HuH-7.5 (cell line): ENCODE measurements around the gene PADI3.
"Not testable (repeated sequence)": the region's sequence is repeated elsewhere in the genome, so short reads cannot be mapped to it uniquely, and the experiment has no call there.

Source experiments
- DNase-seq: peaks from one replicate; pipeline ENCODE4 v3.0.0; 2011; ENCODE audit warnings: low spot score

PADI3 gene

GRCh38 chr1:17304151-17304825, 55.4 kb downstream of the PADI3 start:
- DNase-seq = no peak

GRCh38 chr1:17304826-17305175, 55.9 kb downstream of the PADI3 start:
- no peak for DNase-seq

- DNase-seq = no peak
Observed at GRCh38 chr1:17305576-17306095, 56.7 kb downstream of the PADI3 start.

GRCh38 chr1:17306407-17306806, 57.5 kb downstream of the PADI3 start:
- no peak for DNase-seq

GRCh38 chr1:17306921-17307320, 58.0 kb downstream of the PADI3 start:
- DNase-seq = no peak

GRCh38 chr1:17307329-17307728, 58.4 kb downstream of the PADI3 start:
- no peak for DNase-seq

- no peak for DNase-seq
Observed at GRCh38 chr1:17307946-17308345, 59.0 kb downstream of the PADI3 start, which contains the start of gene PADI4. TSS of gene PADI4 (plus strand) at chr1:17308197. CDS start at chr1:17308223, 26 bp downstream.

GRCh38 chr1:17308593-17308992, 59.7 kb downstream of the PADI3 start:
- DNase-seq = no peak

GRCh38 chr1:17309426-17310067, 60.6 kb downstream of the PADI3 start:
- DNase-seq = no peak

GRCh38 chr1:17310068-17310640, 61.3 kb downstream of the PADI3 start:
- DNase-seq = no peak

- no peak for DNase-seq
Observed at GRCh38 chr1:17313530-17314309, 64.8 kb downstream of the PADI3 start.

GRCh38 chr1:17314491-17314971, 65.6 kb downstream of the PADI3 start:
- no peak for DNase-seq

GRCh38 chr1:17315542-17316130, 66.7 kb downstream of the PADI3 start:
- no peak for DNase-seq

- no peak for DNase-seq
Observed at GRCh38 chr1:17316704-17317103, 67.8 kb downstream of the PADI3 start.

GRCh38 chr1:17318262-17318661, 69.4 kb downstream of the PADI3 start:
- DNase-seq = no peak

GRCh38 chr1:17319561-17320350, 70.9 kb downstream of the PADI3 start:
- no peak for DNase-seq

- DNase-seq = not testable (repeated sequence)
Observed at GRCh38 chr1:17321857-17322390, 73.0 kb downstream of the PADI3 start.

- no peak for DNase-seq
Observed at GRCh38 chr1:17328855-17329254, 80.0 kb downstream of the PADI3 start.

- no peak for DNase-seq
Observed at GRCh38 chr1:17329610-17330009, 80.7 kb downstream of the PADI3 start.

GRCh38 chr1:17330856-17331255, 82.0 kb downstream of the PADI3 start:
- DNase-seq = no peak

- DNase-seq = no peak
Observed at GRCh38 chr1:17333081-17333480, 84.2 kb downstream of the PADI3 start.
